Measurements from ENCODE around the gene SPHK1.
"Not testable (repeated sequence)": the region's sequence is repeated elsewhere in the genome, so short reads cannot be mapped to it uniquely, and the experiment has no call there.

Gene SPHK1

GRCh38 chr17:76384222-76384986 lies at the start of gene SPHK1:
SPHK1 (plus strand) TSS chr17:76384609; CDS start chr17:76385645, 1,036 bp downstream.
- peak; percentile 55 for DNase-seq

- DNase-seq = no peak
Observed at GRCh38 chr17:76335716-76336381, 48.6 kb upstream of the SPHK1 start.

- no peak for DNase-seq
Observed at GRCh38 chr17:76336756-76337412, 47.5 kb upstream of the SPHK1 start.

GRCh38 chr17:76337413-76337777 lies 47.0 kb upstream of the SPHK1 start:
- no peak for DNase-seq

GRCh38 chr17:76341301-76341700 lies 43.1 kb upstream of the SPHK1 start:
- no peak for DNase-seq

GRCh38 chr17:76343106-76343505 lies 41.3 kb upstream of the SPHK1 start:
- DNase-seq = no peak

- no peak for DNase-seq
Observed at GRCh38 chr17:76345377-76345974, 38.9 kb upstream of the SPHK1 start.

GRCh38 chr17:76346936-76347335 lies 37.5 kb upstream of the SPHK1 start:
- not testable (repeated sequence) for DNase-seq

- no peak for DNase-seq
Observed at GRCh38 chr17:76350463-76350862, 33.9 kb upstream of the SPHK1 start.

GRCh38 chr17:76351526-76352071 lies 32.8 kb upstream of the SPHK1 start:
- DNase-seq = no peak

GRCh38 chr17:76353004-76353598 lies 31.3 kb upstream of the SPHK1 start:
- no peak for DNase-seq

- DNase-seq = peak; percentile 66
Observed at GRCh38 chr17:76353599-76354316, 30.7 kb upstream of the SPHK1 start, which contains the start of gene PRPSAP1. PRPSAP1 (minus strand) TSS chr17:76353916; CDS start chr17:76353703, 213 bp downstream.

GRCh38 chr17:76354317-76354729 lies 30.1 kb upstream of the SPHK1 start:
- DNase-seq = no peak

GRCh38 chr17:76354747-76355310 lies 29.6 kb upstream of the SPHK1 start:
- no peak for DNase-seq

GRCh38 chr17:76356803-76357456 lies 27.5 kb upstream of the SPHK1 start:
- DNase-seq = no peak

GRCh38 chr17:76357597-76358158 lies 26.7 kb upstream of the SPHK1 start:
- DNase-seq = no peak

- no peak for DNase-seq
Observed at GRCh38 chr17:76359375-76359774, 25.0 kb upstream of the SPHK1 start.

- not testable (repeated sequence) for DNase-seq
Observed at GRCh38 chr17:76359776-76360175, 24.6 kb upstream of the SPHK1 start.

- DNase-seq = no peak
Observed at GRCh38 chr17:76360461-76360860, 23.9 kb upstream of the SPHK1 start.

- no peak for DNase-seq
Observed at GRCh38 chr17:76363107-76363842, 21.1 kb upstream of the SPHK1 start.
